Tibial nerve (tissue), 4 donors: Measurements from ENCODE around the gene ASB10. TPM values are rescaled to one million over a fixed set of nuclear protein-coding genes. Genes with fewer than 3 reads are reported as not detected.

Source experiments
- DNase-seq, 2 donors: peaks; one replicate each; pipeline ENCODE4 v3.0.0-alpha.2; 2019; ENCODE audit warnings: low spot score in 2 of 2
- H3K27ac ChIP-seq, 4 donors: fragments of 200-600 bp; sonication (generic) in 3 of 4; one replicate each; pipeline ENCODE4 v1.5.1; 2017 to 2019; ENCODE audit warnings: mild to moderate bottlenecking in 1 of 4
- H3K27me3 ChIP-seq, 2 donors: fragments of 200-600 bp; sonication (generic) in 1 of 2; one replicate each; pipeline versions ENCODE4 v1.5.1 to v1.6.0; 2017 to 2019
- H3K36me3 ChIP-seq, 3 donors: fragments of 200-600 bp; sonication (generic); one replicate each; pipeline ENCODE4 v1.5.1; 2018 to 2019
- H3K4me1 ChIP-seq, 4 donors: fragments of 200-600 bp; sonication (generic) in 3 of 4; one replicate each; pipeline ENCODE4 v1.5.1; 2017 to 2019
- H3K4me3 ChIP-seq, 4 donors: fragments of 200-600 bp; sonication (generic) in 3 of 4; one replicate each; pipeline ENCODE4 v1.5.1; 2017 to 2019; ENCODE audit warnings: mild to moderate bottlenecking in 1 of 4, moderate library complexity in 1 of 4
- H3K9me3 ChIP-seq, 4 donors: fragments of 200-600 bp; sonication (generic) in 3 of 4; one replicate each; pipeline ENCODE4 v1.5.1; 2017 to 2019
- EP300 ChIP-seq, 2 donors: sonication (generic); formaldehyde crosslinking; IDR thresholded peaks; one replicate each; pipeline ENCODE4 v1.6.1; 2017; ENCODE audit warnings: antibody characterized with exemption in 2 of 2, mild to moderate bottlenecking in 1 of 2
- POLR2A ChIP-seq, 2 donors: fragments of 450-650 bp; IDR thresholded peaks; one replicate each; pipeline ENCODE4 v1.6.1; 2017; ENCODE audit warnings: antibody characterized with exemption in 2 of 2, mild to moderate bottlenecking in 2 of 2, moderate library complexity in 2 of 2
- WGBS, 2 donors: methylation state at CpG; one replicate each; pipeline ENCODE4 v1.1.5; 2018; 5-methylcytosine and 5-hydroxymethylcytosine counted together
- total RNA-seq, 4 donors: library from RNA; depleted of rRNA; stranded (reverse); fragments of >200 nt; gene quantifications; one replicate each; pipeline ENCODE4 v1.1.0, GENCODE V29; 2016
- TF ChIP-seq, protein P1 (sequence below), 5 experiments: fragments of 200-600 bp in 3 of 5; fragments of 450-650 bp in 2 of 5; sonication (generic) in 3 of 5; IDR thresholded peaks; one replicate each; pipeline ENCODE4 v1.5.1; 2016 to 2019; ENCODE audit warnings: antibody characterized with exemption in 5 of 5, mild to moderate bottlenecking in 3 of 5, moderate library complexity in 2 of 5

ASB10 gene
- total RNA-seq, 4 donors from 2014 or later = not detected

DNA sequence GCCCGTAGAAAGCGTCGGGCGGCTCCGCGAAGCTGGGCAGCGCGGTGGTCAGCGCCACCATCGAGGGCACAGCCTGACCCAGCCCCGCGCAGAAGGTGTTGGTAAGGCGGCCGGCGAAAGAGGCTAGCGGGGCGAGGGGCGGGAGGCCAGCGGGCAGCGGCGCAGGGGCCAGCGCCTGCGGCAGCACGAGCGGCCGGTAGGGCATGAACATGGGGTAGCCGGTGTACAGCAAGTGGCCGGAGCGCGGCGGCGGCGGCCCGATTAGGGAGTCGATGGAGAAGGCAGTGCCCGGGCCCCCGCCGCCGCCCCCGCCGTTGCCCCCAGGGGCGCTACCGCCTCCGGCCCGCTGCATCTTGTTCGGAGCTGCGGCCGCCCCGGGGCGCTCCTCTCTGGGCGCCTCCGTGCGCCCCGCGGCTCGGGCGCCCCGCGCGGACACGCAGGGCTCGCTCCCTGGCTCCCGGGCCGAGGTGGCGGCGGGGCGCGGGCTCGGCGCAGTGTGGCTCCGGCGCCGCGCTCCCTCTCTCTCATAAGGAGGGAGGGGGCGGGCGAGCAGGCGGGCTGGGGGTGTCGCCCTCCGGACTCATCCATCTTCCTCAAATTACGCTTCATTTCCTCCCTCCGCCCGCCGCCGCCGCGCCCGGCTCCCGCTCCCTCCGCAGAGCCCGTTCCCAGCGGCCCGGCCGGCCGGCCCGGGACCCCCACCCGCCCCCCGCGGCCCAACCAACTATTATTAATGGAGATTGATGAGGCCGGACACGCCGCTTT is 19.7 kb downstream of the ASB10 start, which contains the start of gene GBX1:
Gene GBX1, minus strand, starts transcription at position 498 of the 765 bp plus-strand sequence. Its CDS starts 146 bp downstream, at position 352.
- peak within 1 kb of the TSS; percentile 22 to 54 (median 32) for H3K4me3 ChIP-seq
- no peak for DNase-seq
- H3K4me1 ChIP-seq = peaks cover 0 to 21% (median 12%) of the 10 kb centered on the region in 4 donors
- TF ChIP-seq POLR2A (IDR thresholded peaks at IDR 0.05) (no peak), EP300 (IDR thresholded peaks at IDR 0.05) (no peak)
- TF ChIP-seq, protein P1, sequence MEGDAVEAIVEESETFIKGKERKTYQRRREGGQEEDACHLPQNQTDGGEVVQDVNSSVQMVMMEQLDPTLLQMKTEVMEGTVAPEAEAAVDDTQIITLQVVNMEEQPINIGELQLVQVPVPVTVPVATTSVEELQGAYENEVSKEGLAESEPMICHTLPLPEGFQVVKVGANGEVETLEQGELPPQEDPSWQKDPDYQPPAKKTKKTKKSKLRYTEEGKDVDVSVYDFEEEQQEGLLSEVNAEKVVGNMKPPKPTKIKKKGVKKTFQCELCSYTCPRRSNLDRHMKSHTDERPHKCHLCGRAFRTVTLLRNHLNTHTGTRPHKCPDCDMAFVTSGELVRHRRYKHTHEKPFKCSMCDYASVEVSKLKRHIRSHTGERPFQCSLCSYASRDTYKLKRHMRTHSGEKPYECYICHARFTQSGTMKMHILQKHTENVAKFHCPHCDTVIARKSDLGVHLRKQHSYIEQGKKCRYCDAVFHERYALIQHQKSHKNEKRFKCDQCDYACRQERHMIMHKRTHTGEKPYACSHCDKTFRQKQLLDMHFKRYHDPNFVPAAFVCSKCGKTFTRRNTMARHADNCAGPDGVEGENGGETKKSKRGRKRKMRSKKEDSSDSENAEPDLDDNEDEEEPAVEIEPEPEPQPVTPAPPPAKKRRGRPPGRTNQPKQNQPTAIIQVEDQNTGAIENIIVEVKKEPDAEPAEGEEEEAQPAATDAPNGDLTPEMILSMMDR (IDR thresholded peaks at IDR 0.05) = peak in 1 of 5 experiments; percentile 10
- WGBS, 2 donors = 1 to 2% methylated on average over 18 to 31 of the region's 101 CpGs
- no peaks in the 10 kb centered on the region for H3K9me3 ChIP-seq
- no peaks in the 10 kb centered on the region for H3K36me3 ChIP-seq
- peaks cover 2 to 83% of the 10 kb centered on the region in 2 donors for H3K27me3 ChIP-seq
- no peak within 1 kb of the TSS for H3K27ac ChIP-seq

DNA sequence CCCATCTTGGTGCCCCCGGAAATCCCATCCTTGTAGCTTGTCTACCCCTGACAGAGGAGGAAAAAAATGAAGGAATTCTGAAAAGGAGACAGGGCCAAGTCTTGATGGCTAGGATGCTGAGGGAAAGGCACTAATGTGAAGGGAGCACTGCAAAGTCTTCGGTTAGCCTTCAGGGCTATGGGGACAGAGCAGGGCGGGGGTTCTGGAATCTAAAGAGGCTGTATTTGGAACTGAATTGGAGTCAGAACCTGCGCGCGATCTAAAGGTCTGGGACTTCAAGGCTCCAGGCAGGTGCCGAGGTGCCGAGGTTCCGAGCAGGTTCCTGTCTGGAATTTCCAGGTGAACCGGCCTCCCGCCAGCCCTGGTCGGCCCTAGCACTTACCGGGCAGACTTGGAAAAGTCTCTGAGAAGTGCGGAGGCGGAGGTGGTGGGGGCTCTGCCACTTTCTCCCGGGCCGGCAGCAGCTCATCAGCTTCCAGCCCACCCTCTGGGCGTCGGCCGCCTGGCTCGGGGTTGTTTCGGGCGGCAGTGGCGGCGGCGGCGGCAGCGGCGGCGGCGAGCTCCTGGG is 20.3 kb downstream of the ASB10 start:
- no peak overlapping the region for H3K27ac ChIP-seq
- 15 to 33% methylated on average over 11 to 30 of the region's 31 CpGs for WGBS, 2 donors
- peaks cover 0 to 21% (median 12%) of the 10 kb centered on the region in 4 donors for H3K4me1 ChIP-seq
- no peaks in the 10 kb centered on the region for H3K36me3 ChIP-seq
- DNase-seq = no peak
- no peaks in the 10 kb centered on the region for H3K9me3 ChIP-seq
- peak overlapping the region; percentile 22 to 54 (median 30) for H3K4me3 ChIP-seq
- TF ChIP-seq EP300 (IDR thresholded peaks at IDR 0.05) = no peak
- no peak for TF ChIP-seq POLR2A (IDR thresholded peaks at IDR 0.05)
- TF ChIP-seq, protein P1 (IDR thresholded peaks at IDR 0.05) = no peak
- peaks cover 2 to 82% of the 10 kb centered on the region in 2 donors for H3K27me3 ChIP-seq

DNA sequence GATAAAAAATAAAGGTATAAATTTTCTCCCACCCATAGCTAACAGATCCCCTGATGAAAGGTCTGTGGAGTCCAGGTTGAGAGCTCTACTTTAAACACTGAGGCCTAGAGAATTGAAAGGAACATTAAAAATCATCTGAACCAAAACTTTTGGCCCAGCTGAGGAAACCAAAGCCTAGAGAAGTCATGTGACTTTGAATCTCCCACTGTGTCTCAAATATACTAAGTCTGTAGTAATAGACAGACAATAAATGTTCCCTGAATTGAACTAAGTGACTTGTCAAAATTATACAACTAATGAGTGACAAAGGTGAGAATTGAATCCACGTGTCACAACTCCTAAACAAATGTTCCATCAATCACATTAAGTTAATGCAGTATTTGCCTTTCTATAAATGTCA is 25.3 kb downstream of the ASB10 start:
- H3K4me3 ChIP-seq = no peak overlapping the region
- DNase-seq = no peak
- 78 to 91% methylated on average over 1 of the region's 1 CpG for WGBS, 2 donors

DNA sequence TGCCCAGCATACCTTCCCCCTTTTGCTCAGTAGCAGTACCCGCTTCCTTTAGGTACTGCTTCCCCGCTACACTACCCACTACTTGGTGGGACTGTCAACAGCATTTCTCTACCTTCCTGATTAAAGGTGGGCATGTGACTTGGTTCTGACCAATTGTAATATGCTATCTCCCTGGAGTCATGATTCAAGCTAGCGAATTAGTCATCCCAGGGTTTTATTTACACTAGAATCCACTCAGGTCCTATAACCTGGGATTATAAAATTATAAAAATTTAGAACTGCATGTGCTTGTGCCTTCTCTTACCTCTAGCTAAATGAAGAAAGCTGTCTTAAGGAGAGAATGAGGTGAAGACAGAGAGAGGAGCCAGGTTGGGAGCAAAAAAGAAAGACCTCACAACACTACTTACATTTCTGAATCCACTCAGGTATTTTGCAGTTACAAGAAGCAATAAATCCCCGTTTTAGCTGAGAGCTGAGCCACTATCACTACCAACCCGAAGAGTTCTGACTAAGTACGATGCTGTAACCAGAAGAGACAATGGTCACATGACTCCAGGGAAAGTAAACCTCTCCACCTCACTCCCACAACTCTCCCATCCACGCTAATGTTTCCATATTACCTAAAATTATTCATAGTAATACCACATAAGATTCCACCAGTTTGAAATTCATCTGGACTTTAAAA is 29.3 kb downstream of the ASB10 start:
- 74 to 80% methylated on average over 7 of the region's 7 CpGs for WGBS, 2 donors
- TF ChIP-seq POLR2A (IDR thresholded peaks at IDR 0.05) (no peak), EP300 (IDR thresholded peaks at IDR 0.05) (no peak)
- TF ChIP-seq, protein P1 (IDR thresholded peaks at IDR 0.05) = no peak

More for the DNA sequence above, 25.3 kb downstream of the ASB10 start:
- H3K27ac ChIP-seq = no peak overlapping the region
- peaks cover under 1 to 52% of the 10 kb centered on the region in 2 donors for H3K27me3 ChIP-seq
- H3K4me1 ChIP-seq = peaks cover 0 to 3% (median 3%) of the 10 kb centered on the region in 4 donors
- no peaks in the 10 kb centered on the region for H3K9me3 ChIP-seq
- TF ChIP-seq, protein P1 (IDR thresholded peaks at IDR 0.05) = no peak
- TF ChIP-seq EP300 (IDR thresholded peaks at IDR 0.05) = no peak
- TF ChIP-seq POLR2A (IDR thresholded peaks at IDR 0.05) = no peak
- H3K36me3 ChIP-seq = no peaks in the 10 kb centered on the region

More for the DNA sequence above, 29.3 kb downstream of the ASB10 start:
- no peak overlapping the region for H3K4me3 ChIP-seq
- H3K4me1 ChIP-seq = no peaks in the 10 kb centered on the region
- DNase-seq = no peak
- peaks cover 0 to 49% of the 10 kb centered on the region in 2 donors for H3K27me3 ChIP-seq
- no peaks in the 10 kb centered on the region for H3K9me3 ChIP-seq
- H3K27ac ChIP-seq = no peak overlapping the region
- no peaks in the 10 kb centered on the region for H3K36me3 ChIP-seq
